HG03571 (cell line): Measurements from ENCODE around the gene GRIP2.

ENCODE experiments used
- ATAC-seq: cut with Tn5 transposase; IDR thresholded peaks from one replicate; pipeline ENCODE4 v1.9.1; 2021; ENCODE audit not compliant: unreplicated experiment

The GRIP2 gene

GRCh38 chr3:14539742-14540491 is at the start of gene GRIP2:
GRIP2 (minus strand) TSS chr3:14540342; CDS start chr3:14540308, 34 bp downstream.
- no peak for ATAC-seq

- no peak for ATAC-seq
Observed at GRCh38 chr3:14588425-14589112, 48.4 kb upstream of the GRIP2 start.

GRCh38 chr3:14587740-14588360 is 47.7 kb upstream of the GRIP2 start:
- ATAC-seq = no peak

- ATAC-seq = no peak
Observed at GRCh38 chr3:14586611-14587010, 46.5 kb upstream of the GRIP2 start.

GRCh38 chr3:14583548-14584091 is 43.5 kb upstream of the GRIP2 start:
- no peak for ATAC-seq

- ATAC-seq = no peak
Observed at GRCh38 chr3:14582045-14582410, 41.9 kb upstream of the GRIP2 start.

GRCh38 chr3:14581334-14582044 is 41.3 kb upstream of the GRIP2 start:
- no peak for ATAC-seq

GRCh38 chr3:14577897-14578296 is 37.8 kb upstream of the GRIP2 start:
- no peak for ATAC-seq

GRCh38 chr3:14576163-14576562 is 36.0 kb upstream of the GRIP2 start:
- ATAC-seq = no peak

- ATAC-seq = no peak
Observed at GRCh38 chr3:14574183-14574582, 34.0 kb upstream of the GRIP2 start.

- ATAC-seq = no peak
Observed at GRCh38 chr3:14573706-14574105, 33.6 kb upstream of the GRIP2 start.

- ATAC-seq = no peak
Observed at GRCh38 chr3:14570864-14571263, 30.7 kb upstream of the GRIP2 start.

- ATAC-seq = no peak
Observed at GRCh38 chr3:14570089-14570488, 29.9 kb upstream of the GRIP2 start.

- ATAC-seq = no peak
Observed at GRCh38 chr3:14569474-14570000, 29.4 kb upstream of the GRIP2 start.

GRCh38 chr3:14568269-14568668 is 28.1 kb upstream of the GRIP2 start:
- ATAC-seq = no peak

GRCh38 chr3:14566812-14567211 is 26.7 kb upstream of the GRIP2 start:
- ATAC-seq = no peak

GRCh38 chr3:14565868-14566588 is 25.9 kb upstream of the GRIP2 start:
- no peak for ATAC-seq

GRCh38 chr3:14564741-14565140 is 24.6 kb upstream of the GRIP2 start:
- no peak for ATAC-seq

- ATAC-seq = no peak
Observed at GRCh38 chr3:14563946-14564539, 23.9 kb upstream of the GRIP2 start.
